Activated T-cell treated with anti-CD3 and anti-CD28 coated beads for 4 hours (primary cell): ENCODE measurements around the gene HEPACAM.

ENCODE experiments used
- DNase-seq: peaks from one replicate; pipeline ENCODE4 v3.0.0-alpha.2; 2020

Gene HEPACAM

GRCh38 chr11:124942466-124943253 is 6.8 kb upstream of the HEPACAM start:
- DNase-seq = no peak

DNA sequence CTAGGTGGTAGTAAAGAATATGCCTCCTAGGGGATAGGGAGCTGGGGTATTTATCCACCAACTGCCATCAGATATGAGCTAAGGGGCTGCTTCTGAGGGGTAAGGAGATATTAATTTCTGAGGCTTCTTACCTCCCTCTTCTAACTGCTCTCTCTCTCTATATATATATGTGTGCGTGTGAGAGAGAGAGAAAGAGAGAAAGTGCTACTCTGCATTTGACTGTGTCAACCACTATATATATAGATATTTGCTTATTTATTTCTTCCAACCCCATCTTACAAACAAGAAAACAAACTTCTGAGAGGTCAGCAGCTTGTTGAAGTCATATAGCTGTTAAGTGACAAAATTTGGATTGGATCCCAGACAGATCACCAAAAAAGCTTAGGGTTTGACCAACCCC is 5.9 kb upstream of the HEPACAM start:
- no peak for DNase-seq

GRCh38 chr11:124938970-124939369 is 3.1 kb upstream of the HEPACAM start:
- no peak for DNase-seq

GRCh38 chr11:124938206-124938765 is 2.4 kb upstream of the HEPACAM start:
- no peak for DNase-seq

- DNase-seq = no peak
These were observed 1.6 kb upstream of the HEPACAM start for GRCh38 chr11:124937336-124937935.

- no peak for DNase-seq
These were observed 842 bp downstream of the HEPACAM start for GRCh38 chr11:124934862-124935547.

DNA sequence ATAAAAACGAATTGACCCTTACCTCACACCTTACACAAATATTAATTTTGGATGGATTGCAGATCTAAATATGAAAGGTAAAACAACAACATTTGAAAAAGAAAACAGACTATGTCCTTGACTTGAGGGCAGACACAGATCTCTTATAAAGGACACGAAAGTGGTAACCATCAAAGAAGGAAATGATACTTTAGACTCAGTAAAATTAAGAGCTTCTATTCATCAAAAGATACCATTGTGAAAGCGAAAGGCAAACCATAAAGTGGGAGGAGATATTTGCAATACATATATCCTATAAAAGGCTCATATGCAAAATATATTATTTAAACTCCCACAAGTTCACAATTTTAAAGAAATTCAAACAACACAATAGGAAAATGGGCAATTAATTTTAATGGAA is 5.0 kb downstream of the HEPACAM start:
- DNase-seq = no peak

DNA sequence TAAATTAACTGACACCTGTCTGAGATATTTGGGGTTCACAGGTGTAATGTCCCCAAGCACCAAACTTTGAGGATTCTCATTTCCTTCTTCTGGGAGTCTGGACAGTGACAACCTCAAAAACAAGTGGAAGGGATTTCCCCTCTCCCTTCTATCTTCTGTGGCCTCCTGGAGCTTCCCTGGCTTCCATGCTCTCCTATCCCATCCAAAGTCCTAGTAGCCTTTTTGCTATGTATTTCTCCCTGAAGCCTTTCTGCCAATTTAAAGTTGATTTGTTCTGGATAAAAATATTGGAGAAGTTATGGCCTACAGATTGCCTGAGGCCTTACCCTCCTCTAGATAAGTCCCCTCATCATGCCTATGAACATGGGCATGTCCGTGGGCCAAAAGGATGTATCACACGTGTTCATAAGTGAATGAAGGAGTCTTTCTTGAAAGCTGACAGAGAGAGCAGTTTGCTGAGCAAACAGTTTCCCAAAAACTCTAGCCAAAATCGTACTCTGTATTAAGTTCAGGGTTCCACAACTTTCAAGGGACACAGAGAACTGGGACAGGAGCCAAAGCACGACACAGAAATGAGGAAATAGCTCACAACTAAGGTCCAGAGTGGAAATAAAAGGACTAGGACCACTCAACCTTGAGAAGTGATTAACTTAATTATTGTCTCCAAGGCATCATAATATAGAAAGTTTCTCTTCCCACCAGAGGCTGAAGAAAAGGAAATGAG is 6.7 kb downstream of the HEPACAM start:
- DNase-seq = no peak

- no peak for DNase-seq
These were observed 12.6 kb downstream of the HEPACAM start for GRCh38 chr11:124923296-124923695.

DNA sequence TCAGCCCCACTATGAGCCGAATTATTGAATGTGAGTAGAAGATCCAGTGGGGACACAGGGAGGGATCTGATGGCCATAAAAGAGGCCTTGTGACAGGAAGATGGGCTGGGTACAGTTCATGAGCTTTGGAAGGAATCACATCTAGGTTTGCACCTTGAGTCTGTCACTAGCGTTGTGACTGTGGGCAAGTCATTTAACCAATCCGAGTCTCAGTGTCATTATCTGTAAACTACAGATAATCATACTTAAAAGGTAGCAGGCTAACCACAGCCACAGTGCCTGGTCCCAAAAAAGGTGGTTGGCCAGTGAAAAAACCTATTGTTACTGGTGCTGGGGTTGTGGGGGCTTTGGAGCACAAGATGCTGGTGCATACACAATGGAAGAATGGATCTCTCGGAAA is 13.0 kb downstream of the HEPACAM start:
- DNase-seq = no peak

- peak; percentile 76 for DNase-seq
These were observed 14.8 kb downstream of the HEPACAM start for GRCh38 chr11:124920870-124921609.

GRCh38 chr11:124920356-124920755 is 15.5 kb downstream of the HEPACAM start:
- DNase-seq = no peak

GRCh38 chr11:124919898-124920297 is 15.9 kb downstream of the HEPACAM start:
- DNase-seq = no peak

DNA sequence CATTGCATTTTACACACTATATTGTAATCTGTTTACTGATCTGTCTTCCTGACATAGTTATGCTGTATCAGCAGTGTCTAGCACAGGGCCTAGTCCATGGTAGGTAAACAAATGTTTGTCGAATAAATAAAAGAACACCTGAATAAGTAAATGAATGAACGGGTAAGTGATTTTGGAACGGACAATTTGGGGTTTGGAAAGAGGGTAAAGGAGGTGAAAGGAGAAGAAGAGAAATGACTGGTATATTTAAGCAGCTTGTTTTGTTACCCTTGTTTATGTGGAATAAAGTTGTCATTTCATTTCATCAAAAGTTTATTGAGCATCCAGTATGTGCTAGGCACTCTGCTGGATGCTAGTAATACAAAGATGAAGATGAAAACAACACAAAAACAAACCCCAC is 16.9 kb downstream of the HEPACAM start, which contains the start of gene HEPN1:
Gene HEPN1, plus strand, starts transcription at position 301 of the 400 bp plus-strand sequence.
- no peak for DNase-seq

- no peak for DNase-seq
These were observed 18.7 kb downstream of the HEPACAM start for GRCh38 chr11:124917115-124917637.

DNA sequence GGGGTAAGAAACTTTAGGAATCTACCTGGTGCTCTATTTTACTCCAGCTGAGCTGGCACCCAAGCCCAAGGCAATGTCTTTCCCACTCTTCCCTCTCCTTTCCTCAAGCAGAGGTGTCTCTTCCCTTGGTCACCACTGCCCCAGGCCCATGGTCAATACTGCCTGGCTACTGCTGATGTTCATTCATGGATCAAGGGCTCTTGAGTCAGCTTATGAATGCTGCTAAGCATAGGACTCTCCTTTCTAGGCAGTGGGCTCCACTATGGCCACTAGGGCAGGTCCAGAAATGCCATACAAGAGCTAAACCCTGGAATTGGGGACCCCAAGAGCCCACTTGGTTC is 19.5 kb downstream of the HEPACAM start:
- no peak for DNase-seq

DNA sequence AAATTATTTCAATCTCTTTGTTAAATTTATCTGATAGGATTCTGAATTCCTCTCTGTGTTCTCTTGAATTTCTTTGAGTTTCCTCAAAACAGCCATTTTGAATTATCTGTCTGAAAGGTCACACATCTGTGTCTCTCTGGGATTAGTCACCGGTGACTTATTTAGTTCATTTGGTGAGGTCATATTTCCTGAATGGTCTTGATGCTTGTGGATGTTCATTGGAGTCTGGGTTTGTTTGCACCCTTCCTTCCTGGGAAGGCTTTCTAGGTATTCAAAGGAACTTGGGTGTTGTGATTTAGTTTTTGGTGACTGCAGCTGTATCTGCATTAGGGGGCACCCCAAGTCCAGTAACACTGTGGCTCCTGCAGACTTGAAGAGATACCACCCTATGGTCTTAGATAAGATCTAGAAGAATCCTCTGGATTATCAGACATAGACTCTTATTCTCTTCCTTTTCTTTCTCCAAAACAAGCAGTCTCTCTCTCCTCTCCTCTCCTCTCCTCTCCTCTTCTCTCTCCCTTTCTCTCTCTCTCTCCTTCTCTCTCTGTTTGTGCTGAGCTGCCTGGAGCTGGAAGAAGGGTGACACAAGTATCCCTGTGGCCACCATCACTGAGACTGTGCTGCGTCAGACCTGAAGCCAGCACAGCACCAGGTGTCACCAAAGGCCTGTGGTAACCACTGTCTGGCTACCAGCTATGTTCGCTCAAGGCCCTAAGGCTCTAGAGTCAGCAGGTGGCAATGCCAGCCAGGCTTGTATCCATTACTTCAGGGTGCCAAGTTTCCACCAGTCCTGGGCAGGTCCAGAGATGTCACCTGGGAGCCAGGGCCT is 20.1 kb downstream of the HEPACAM start:
- no peak for DNase-seq

DNA sequence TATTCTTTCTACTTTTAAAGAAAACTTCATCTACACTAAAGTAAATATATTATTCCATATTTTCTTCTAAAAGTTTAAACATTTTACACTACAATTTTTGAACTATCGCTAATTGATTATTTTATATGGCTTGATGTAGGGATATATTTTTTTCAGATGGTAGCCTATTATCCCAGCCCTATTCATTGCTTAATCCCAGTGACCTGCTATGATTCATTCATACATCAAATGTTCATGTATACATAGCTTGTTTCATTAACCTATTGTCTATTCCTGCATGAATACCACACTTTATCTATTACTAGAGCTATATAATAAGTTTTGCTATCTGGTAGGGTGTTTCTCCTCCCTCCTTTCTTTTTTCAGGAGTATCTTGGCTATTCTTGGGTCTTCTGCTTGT is 33.2 kb downstream of the HEPACAM start:
- no peak for DNase-seq

DNA sequence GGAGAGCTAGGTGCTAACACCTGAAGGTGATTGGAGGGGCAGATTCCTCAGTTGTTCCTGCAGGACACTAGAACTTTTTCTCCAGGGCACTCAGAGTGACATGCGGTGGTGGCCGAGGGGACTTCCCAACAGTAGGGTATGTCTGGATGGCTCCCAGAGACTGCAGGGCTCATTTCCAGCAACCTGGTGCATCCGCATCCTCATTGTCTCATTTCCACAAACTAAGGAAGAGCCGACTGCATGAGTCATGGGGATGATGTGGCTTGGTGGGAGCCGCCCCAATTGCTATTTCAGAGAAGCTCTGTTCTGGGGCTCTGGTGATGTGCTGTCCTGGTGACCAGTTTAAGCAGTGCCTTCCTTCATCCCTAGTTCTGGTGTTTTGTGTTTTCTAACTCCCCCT is 35.4 kb downstream of the HEPACAM start:
- DNase-seq = no peak

DNA sequence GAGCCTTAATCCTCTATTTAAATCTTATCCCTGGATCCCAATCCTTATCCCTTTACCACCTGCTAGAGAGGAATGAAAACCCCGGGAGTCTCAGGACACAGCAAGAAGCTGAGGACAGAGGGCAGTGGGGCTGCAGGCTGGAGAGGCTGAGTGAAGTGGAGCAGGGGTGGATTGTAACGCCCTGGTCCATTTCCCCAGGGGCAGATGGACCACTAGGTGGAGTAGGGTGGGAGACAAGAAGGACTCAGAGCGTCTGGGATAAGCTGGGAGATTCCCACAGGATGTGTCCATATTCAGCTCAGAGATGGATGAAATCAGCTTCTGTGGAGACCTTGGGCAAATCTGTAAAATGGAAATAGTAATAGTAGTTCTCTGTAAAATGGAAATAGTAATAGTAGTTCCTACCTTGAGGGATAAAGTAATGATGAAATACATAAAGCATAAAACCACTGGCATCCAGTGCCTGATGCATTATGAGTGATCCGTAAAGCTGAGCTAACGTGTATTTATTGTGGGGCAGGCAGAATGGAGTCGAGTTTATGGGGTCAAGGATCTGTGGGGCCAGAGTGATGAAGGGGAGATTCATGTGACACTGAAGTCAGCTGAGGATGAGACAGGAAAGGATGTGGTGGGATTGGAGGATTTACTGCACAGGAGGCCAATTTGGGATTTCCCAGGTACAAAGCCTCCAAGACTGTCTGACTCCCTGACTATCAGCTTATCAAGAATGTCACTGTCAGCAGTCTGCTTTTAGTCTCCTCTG is 36.3 kb downstream of the HEPACAM start:
- DNase-seq = no peak
